ENCODE results near the gene BNC2. TPM values are rescaled to one million over a fixed set of nuclear protein-coding genes. Genes with fewer than 3 reads are reported as not detected.

The BNC2 gene
- total RNA-seq, 4 donors from 2014 or later = 3.9 to 45.4 (median 13.1) TPM

GRCh38 chr9:16370647-16371046, 499.8 kb downstream of the BNC2 start:
- H3K4me3 ChIP-seq = no peak overlapping the region
- no peaks in the 10 kb centered on the region for H3K36me3 ChIP-seq
- no peaks in the 10 kb centered on the region for H3K4me1 ChIP-seq
- no peaks in the 10 kb centered on the region for H3K27me3 ChIP-seq
- H3K27ac ChIP-seq = no peak overlapping the region
- H3K9me3 ChIP-seq = peaks cover 0 to 2% (median 0%) of the 10 kb centered on the region in 4 donors
- no peak for DNase-seq
- TF ChIP-seq POLR2A (IDR thresholded peaks at IDR 0.05) = no peak
- TF ChIP-seq CTCF (IDR thresholded peaks at IDR 0.05) = no peak

GRCh38 chr9:16369427-16369826, 501.0 kb downstream of the BNC2 start:
- H3K4me1 ChIP-seq = no peaks in the 10 kb centered on the region
- no peak overlapping the region for H3K4me3 ChIP-seq
- H3K27ac ChIP-seq = no peak overlapping the region
- peaks cover 0 to 2% (median 0%) of the 10 kb centered on the region in 4 donors for H3K9me3 ChIP-seq
- TF ChIP-seq CTCF (IDR thresholded peaks at IDR 0.05) = no peak
- no peak for TF ChIP-seq POLR2A (IDR thresholded peaks at IDR 0.05)
- no peaks in the 10 kb centered on the region for H3K27me3 ChIP-seq
- H3K36me3 ChIP-seq = no peaks in the 10 kb centered on the region
- no peak for DNase-seq

GRCh38 chr9:16368237-16369087, 502.0 kb downstream of the BNC2 start:
- Histone ChIP-seq H3K27ac (no peak overlapping the region), H3K27me3 (no peaks in the 10 kb centered on the region)
- TF ChIP-seq CTCF (IDR thresholded peaks at IDR 0.05) (no peak), POLR2A (IDR thresholded peaks at IDR 0.05) (no peak)

GRCh38 chr9:16367605-16368231, 502.8 kb downstream of the BNC2 start:
- TF ChIP-seq POLR2A (IDR thresholded peaks at IDR 0.05) (no peak), CTCF (IDR thresholded peaks at IDR 0.05) (no peak)
- no peaks in the 10 kb centered on the region for H3K4me1 ChIP-seq
- peaks cover 0 to 2% (median 0%) of the 10 kb centered on the region in 4 donors for H3K9me3 ChIP-seq
- no peak for DNase-seq
- no peak overlapping the region for H3K27ac ChIP-seq
- no peaks in the 10 kb centered on the region for H3K27me3 ChIP-seq
- no peaks in the 10 kb centered on the region for H3K36me3 ChIP-seq
- H3K4me3 ChIP-seq = no peak overlapping the region

More at GRCh38 chr9:16368237-16369087, 502.0 kb downstream of the BNC2 start:
- Histone ChIP-seq H3K4me1 (no peaks in the 10 kb centered on the region), H3K4me3 (no peak overlapping the region), H3K36me3 (no peaks in the 10 kb centered on the region), H3K9me3 (peaks cover 0 to 2% (median 0%) of the 10 kb centered on the region in 4 donors)
- no peak for DNase-seq

GRCh38 chr9:16364347-16364746, 506.1 kb downstream of the BNC2 start:
- no peak for TF ChIP-seq POLR2A (IDR thresholded peaks at IDR 0.05)
- TF ChIP-seq CTCF (IDR thresholded peaks at IDR 0.05) = no peak

More at GRCh38 chr9:16364347-16364746, 506.1 kb downstream of the BNC2 start:
- H3K27me3 ChIP-seq = no peaks in the 10 kb centered on the region
- no peak overlapping the region for H3K4me3 ChIP-seq
- no peaks in the 10 kb centered on the region for H3K4me1 ChIP-seq
- H3K36me3 ChIP-seq = no peaks in the 10 kb centered on the region
- no peak for DNase-seq
- H3K27ac ChIP-seq = no peak overlapping the region
- no peaks in the 10 kb centered on the region for H3K9me3 ChIP-seq

All from Peyer's patch (tissue), 4 donors.